ENCODE data around the gene TRIM63. TPM values are rescaled to one million over a fixed set of nuclear protein-coding genes. Genes with fewer than 3 reads are reported as not detected.
A peak's percentile ranks its signal among the peaks of the same experiment; 100 is the strongest.

TRIM63 gene
- total and polyA plus RNA-seq, 9 of the 15 experiments (the other 6 are each of a cell fraction or from before 2014, with no cell fraction given), result 0.08 to 0.57 (median 0.36) TPM

DNA sequence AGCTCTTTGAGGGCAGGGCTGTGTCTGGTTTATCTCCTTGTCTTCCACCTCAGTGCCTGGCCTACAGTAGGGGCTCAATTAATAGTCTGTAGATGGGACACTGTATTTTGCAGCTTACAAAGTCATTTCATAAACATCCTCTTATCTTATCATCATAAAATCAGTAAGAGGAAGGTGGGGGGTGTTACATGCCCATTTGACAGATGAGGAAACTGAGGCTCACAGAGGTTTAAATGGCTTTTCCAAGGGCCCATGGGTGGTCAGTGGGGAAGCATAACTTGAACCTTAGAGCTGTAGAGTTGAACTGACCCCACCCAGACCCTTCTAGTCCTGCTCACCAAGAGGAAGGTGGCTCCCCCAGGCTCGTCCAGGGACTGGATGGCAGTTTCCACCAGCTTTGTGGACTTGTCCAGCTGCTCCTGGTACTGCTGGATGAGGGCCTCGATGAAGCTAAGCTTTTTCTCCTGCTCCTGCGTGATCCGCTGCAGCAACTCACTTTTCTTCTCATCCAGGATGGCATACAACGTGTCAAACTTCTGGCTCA lies 9.3 kb downstream of the TRIM63 start:
- POLR2A ChIA-PET, result interaction anchor here (0.6 to 4.0 kb wide), 7 partner anchors 9 to 116 kb away, joined by 3 to 21 read pairs (median 4); partner anchors contain the start of gene TRIM63
- intact Hi-C loops (cut with micrococcal nuclease), result no loop called here
- H3K27me3 ChIP-seq (ENCODE audit: control insufficient read depth in 2 of 2, insufficient read depth in 2 of 2, low read length in 2 of 2), result no peaks in the 10 kb centered on the region
- H3K4me3 ChIP-seq, result no peak overlapping the region
- no peaks in the 10 kb centered on the region for H4K20me1 ChIP-seq (replicated peaks; ENCODE audit: control insufficient read depth, insufficient read depth, low read length)
- H3K36me3 ChIP-seq (ENCODE audit: control insufficient read depth, insufficient read depth, low read length), result no peaks in the 10 kb centered on the region
- no TSS peak for BruUV-seq (replicated peaks)
- H3K9me1 ChIP-seq (ENCODE audit: control insufficient read depth, insufficient read depth, low read length), result no peaks in the 10 kb centered on the region
- WGBS (ENCODE audit: insufficient coverage, low coverage, missing lambda C conversion rate), result 63% methylated on average over 5 of the region's 5 CpGs
- H3K4me1 ChIP-seq (replicated peaks in 1 of 2; ENCODE audit: control insufficient read depth in 2 of 2, insufficient read depth in 2 of 2, low read length in 2 of 2), result peaks cover 25 to 27% of the 10 kb centered on the region in 2 experiments; a peak in 4 of 5 replicates
- H3K27ac ChIP-seq (ENCODE audit: extremely low read depth, low read depth, low read length), result no peak overlapping the region
- ATAC-seq (no peak), DNase-seq (ENCODE audit: extremely low read depth in 1 of 4, low spot score in 3 of 4) (no peak), FAIRE-seq (no peak)
- no peaks in the 10 kb centered on the region for H3K79me2 ChIP-seq (ENCODE audit: control insufficient read depth, insufficient read depth, low read length)
- CTCF ChIA-PET (ENCODE audit: low intra/inter-chr PET ratio), result no interaction called here
- H3K9me3 ChIP-seq (replicated peaks; ENCODE audit: control insufficient read depth, insufficient read depth, low read depth, low read length), result no peaks in the 10 kb centered on the region
- no peak overlapping the region for H2AFZ ChIP-seq (ENCODE audit: low read depth, low read length)
- no peak overlapping the region for H3K4me2 ChIP-seq (ENCODE audit: insufficient read depth, low read length)
- in situ Hi-C loops (cut with MboI), result no loop called here
- H3K9ac ChIP-seq (ENCODE audit: insufficient read depth in 1 of 2, low read depth in 2 of 2, low read length in 2 of 2), result no peak overlapping the region
- TF ChIP-seq SAFB (IDR thresholded peaks at IDR 0.05; ENCODE audit: borderline replicate concordance, low read depth, low read length) (no peak), SMARCA5 (IDR thresholded peaks at IDR 0.05) (peak; percentile 78; the same call in 1 of the 2 replicates), TBL1XR1 (IDR thresholded peaks at IDR 0.05; ENCODE audit: low read length in 2 of 2) (no peak), MEIS2 (IDR thresholded peaks at IDR 0.05; ENCODE audit: partially characterized antibody) (no peak), TEAD4 (IDR thresholded peaks at IDR 0.05; ENCODE audit: low read length) (no peak), TEAD4 (CRISPR knock-in tag; IDR thresholded peaks at IDR 0.05; ENCODE audit: borderline replicate concordance) (no peak), ZNF431 (CRISPR knock-in tag; IDR thresholded peaks at IDR 0.05) (no peak), ETV5 (CRISPR knock-in tag; IDR thresholded peaks at IDR 0.05; ENCODE audit: low read depth) (no peak), SLC30A9 (CRISPR knock-in tag; IDR thresholded peaks at IDR 0.05) (no peak), EP400 (IDR thresholded peaks at IDR 0.05) (no peak), FOXJ2 (tag; IDR thresholded peaks at IDR 0.05) (no peak), NFE2 (IDR thresholded peaks at IDR 0.05; ENCODE audit: low read depth) (no peak), RBM25 (IDR thresholded peaks at IDR 0.05; ENCODE audit: low read depth, low read length, severe bottlenecking) (peak; percentile 97), ZKSCAN1 (IDR thresholded peaks at IDR 0.05; ENCODE audit: low read depth, low read length) (no peak), ZNF134 (CRISPR knock-in tag; conservative IDR thresholded peaks at IDR 0.05) (no peak), BCOR (IDR thresholded peaks at IDR 0.05) (peak; percentile 95)
- TF ChIP-seq, protein P1, sequence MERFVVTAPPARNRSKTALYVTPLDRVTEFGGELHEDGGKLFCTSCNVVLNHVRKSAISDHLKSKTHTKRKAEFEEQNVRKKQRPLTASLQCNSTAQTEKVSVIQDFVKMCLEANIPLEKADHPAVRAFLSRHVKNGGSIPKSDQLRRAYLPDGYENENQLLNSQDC (CRISPR knock-in tag; IDR thresholded peaks at IDR 0.05), result no peak
